Measurements from ENCODE around the gene NCAM1. TPM values are rescaled to one million over a fixed set of nuclear protein-coding genes. Genes with fewer than 3 reads are reported as not detected.

The NCAM1 gene
- total and polyA plus RNA-seq, 8 donors = 1.7 to 45.0 (median 37.6) TPM

DNA sequence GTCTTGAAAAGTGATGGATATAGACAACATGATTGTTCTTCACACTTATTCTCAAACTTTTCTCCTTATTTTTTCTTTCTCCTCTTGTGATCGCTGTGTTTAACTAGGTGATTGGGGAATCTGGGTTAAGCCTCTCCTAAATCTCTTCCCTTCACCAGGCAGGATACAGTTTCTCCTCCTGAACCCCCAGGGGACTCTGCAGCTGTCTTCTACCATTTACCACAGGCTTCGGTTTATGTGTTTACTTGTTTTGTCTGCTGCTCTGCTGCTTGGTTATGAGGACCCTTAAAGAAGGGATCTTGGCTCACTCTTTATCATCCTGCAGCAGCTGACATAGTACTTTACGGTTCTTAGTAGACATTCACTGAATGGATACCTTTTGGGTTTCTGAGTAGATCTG is 124.2 kb downstream of the NCAM1 start:
- no peaks in the 10 kb centered on the region for H3K4me1 ChIP-seq
- no peak overlapping the region for H3K4me3 ChIP-seq
- no peak overlapping the region for H3K27ac ChIP-seq
- no peak for ATAC-seq
- TF ChIP-seq, protein P1, sequence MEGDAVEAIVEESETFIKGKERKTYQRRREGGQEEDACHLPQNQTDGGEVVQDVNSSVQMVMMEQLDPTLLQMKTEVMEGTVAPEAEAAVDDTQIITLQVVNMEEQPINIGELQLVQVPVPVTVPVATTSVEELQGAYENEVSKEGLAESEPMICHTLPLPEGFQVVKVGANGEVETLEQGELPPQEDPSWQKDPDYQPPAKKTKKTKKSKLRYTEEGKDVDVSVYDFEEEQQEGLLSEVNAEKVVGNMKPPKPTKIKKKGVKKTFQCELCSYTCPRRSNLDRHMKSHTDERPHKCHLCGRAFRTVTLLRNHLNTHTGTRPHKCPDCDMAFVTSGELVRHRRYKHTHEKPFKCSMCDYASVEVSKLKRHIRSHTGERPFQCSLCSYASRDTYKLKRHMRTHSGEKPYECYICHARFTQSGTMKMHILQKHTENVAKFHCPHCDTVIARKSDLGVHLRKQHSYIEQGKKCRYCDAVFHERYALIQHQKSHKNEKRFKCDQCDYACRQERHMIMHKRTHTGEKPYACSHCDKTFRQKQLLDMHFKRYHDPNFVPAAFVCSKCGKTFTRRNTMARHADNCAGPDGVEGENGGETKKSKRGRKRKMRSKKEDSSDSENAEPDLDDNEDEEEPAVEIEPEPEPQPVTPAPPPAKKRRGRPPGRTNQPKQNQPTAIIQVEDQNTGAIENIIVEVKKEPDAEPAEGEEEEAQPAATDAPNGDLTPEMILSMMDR (IDR thresholded peaks at IDR 0.05) = no peak
- DNase-seq = no peak
- H3K27me3 ChIP-seq = no peaks in the 10 kb centered on the region
- intact Hi-C loops (cut with DNase I) = no loop called here
- no peaks in the 10 kb centered on the region for H3K36me3 ChIP-seq
- H3K9me3 ChIP-seq = no peaks in the 10 kb centered on the region

DNA sequence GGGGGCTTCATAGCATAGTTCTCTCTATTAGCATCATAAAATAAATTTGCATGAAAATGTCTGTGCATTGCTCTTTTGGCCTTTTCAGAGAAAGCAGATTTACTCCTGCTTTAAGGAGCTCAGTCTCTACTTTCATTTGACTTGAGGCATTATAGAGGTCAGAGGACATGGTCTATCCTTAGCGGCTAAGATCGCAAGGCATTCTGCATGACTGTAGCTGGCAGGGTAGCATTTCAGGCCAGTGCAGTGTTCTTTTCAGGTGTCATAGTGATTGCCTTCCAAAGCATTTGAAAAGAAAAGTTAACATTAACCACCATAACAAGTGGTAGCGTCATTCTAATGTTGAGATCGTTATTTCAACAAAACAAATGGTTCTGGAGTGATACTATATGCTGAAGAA is 126.5 kb downstream of the NCAM1 start:
- H3K27me3 ChIP-seq = no peaks in the 10 kb centered on the region
- H3K4me1 ChIP-seq = no peaks in the 10 kb centered on the region
- intact Hi-C loops (cut with DNase I) = no loop called here
- no peak for DNase-seq
- TF ChIP-seq, protein P1 (IDR thresholded peaks at IDR 0.05) = no peak
- H3K27ac ChIP-seq = no peak overlapping the region
- ATAC-seq = no peak
- H3K4me3 ChIP-seq = no peak overlapping the region
- H3K36me3 ChIP-seq = no peaks in the 10 kb centered on the region
- no peaks in the 10 kb centered on the region for H3K9me3 ChIP-seq

DNA sequence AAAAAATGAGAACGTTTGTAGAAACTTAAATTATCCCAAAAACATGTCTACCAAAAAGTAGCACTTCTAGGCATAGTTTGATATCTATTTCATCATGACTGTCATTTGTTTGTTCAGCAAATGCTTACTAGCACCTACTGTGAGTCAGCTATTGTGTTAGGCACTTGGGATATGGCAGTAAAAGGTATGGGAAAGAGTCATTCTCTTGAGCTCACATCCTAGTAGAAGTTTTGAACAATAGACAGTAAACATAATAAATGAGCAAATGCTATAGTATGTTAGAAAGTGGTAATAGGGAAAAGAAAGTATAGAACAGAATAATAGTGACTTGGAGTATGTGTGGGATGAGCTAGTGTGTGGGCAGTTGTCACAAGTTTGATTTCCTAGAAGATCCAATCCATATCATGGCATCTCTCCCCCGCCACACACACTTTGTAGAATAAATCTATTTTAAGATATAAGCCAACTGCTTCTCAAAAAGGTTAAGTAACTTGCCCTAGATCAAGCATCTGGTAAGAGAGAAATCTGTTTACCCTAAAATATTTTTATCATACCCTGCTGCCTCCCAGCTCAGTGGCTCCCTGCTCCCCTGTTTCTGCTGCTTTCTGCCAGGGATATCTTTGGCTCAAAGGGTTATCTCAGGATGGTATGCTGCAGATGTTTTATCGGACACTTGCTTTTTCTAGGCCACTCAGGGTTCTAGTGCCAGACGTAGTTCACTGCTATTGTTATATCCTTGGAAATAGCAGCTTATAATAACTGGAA is 129.7 kb downstream of the NCAM1 start:
- intact Hi-C loops (cut with DNase I) = no loop called here
- H3K27me3 ChIP-seq = no peaks in the 10 kb centered on the region
- H3K4me3 ChIP-seq = no peak overlapping the region
- no peaks in the 10 kb centered on the region for H3K9me3 ChIP-seq
- H3K36me3 ChIP-seq = no peaks in the 10 kb centered on the region
- ATAC-seq (no peak), DNase-seq (no peak)
- no peaks in the 10 kb centered on the region for H3K4me1 ChIP-seq
- H3K27ac ChIP-seq = no peak overlapping the region
- TF ChIP-seq, protein P1 (IDR thresholded peaks at IDR 0.05) = no peak

DNA sequence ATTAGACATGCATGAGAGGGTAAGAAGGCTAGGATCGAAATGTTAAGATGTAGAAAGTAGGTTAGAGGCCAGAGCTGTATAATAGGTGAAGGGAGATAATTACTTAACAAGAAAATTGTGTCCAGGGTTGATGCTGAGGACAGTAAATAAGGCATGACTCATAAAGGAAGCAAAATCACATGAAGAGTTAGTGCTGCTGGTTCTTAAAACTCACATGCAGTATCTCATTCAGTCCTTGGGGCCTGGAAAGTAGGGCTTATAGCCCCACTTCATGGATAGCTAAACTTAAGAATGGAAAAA is 130.2 kb downstream of the NCAM1 start:
- ATAC-seq (no peak), DNase-seq (no peak)
- Histone ChIP-seq H3K4me3 (no peak overlapping the region), H3K36me3 (no peaks in the 10 kb centered on the region), H3K9me3 (no peaks in the 10 kb centered on the region), H3K27ac (no peak overlapping the region), H3K27me3 (no peaks in the 10 kb centered on the region), H3K4me1 (no peaks in the 10 kb centered on the region)
- TF ChIP-seq, protein P1 (IDR thresholded peaks at IDR 0.05) = no peak
- intact Hi-C loops (cut with DNase I) = no loop called here

DNA sequence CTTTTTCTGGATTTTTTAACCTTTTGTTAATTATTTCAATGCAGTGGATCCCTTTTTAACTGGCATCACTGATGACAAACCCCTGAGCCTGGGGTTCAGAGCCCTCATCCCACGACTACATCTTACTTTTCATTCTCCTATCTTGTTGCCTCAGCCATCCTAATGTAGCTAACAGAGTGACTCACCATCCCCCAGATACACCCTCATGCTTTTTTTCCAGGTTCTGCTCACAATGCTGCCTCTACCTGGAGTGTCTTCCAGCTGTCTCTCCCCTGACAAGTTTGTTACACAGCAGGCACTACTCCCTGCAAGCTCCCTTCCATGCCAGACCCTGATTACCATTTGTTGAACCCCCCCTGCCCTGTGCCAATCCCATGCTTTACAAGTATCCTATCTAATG is 135.4 kb downstream of the NCAM1 start:
- ATAC-seq = no peak
- no peaks in the 10 kb centered on the region for H3K36me3 ChIP-seq
- H3K27ac ChIP-seq = no peak overlapping the region
- no peak for DNase-seq
- H3K9me3 ChIP-seq = no peaks in the 10 kb centered on the region
- no peaks in the 10 kb centered on the region for H3K27me3 ChIP-seq
- H3K4me3 ChIP-seq = no peak overlapping the region
- intact Hi-C loops (cut with DNase I) = no loop called here
- TF ChIP-seq, protein P1 (IDR thresholded peaks at IDR 0.05) = no peak
- H3K4me1 ChIP-seq = no peaks in the 10 kb centered on the region
